ENCODE data around the gene SLC34A2. TPM values are rescaled to one million over a fixed set of nuclear protein-coding genes. Genes with fewer than 3 reads are reported as not detected.

SLC34A2 gene
- total RNA-seq, 2 donors from 2014 or later: not detected

GRCh38 chr4:25672756-25673155, 17.1 kb downstream of the SLC34A2 start:
- no peak overlapping the region for H3K27ac Mint-ChIP-seq
- no peaks in the 10 kb centered on the region for H3K27me3 Mint-ChIP-seq (ENCODE audit: low read depth)
- no peak overlapping the region for H3K4me3 Mint-ChIP-seq
- H3K9me3 Mint-ChIP-seq: peaks cover 0 to 1% of the 10 kb centered on the region in 2 donors
- ATAC-seq (replicated peaks in 1 of 2) (no peak), DNase-seq (no peak)
- H3K4me1 Mint-ChIP-seq (ENCODE audit: low read depth): no peaks in the 10 kb centered on the region
- no peaks in the 10 kb centered on the region for H3K36me3 Mint-ChIP-seq (ENCODE audit: insufficient read depth in 2 of 2)

GRCh38 chr4:25674386-25674785, 18.7 kb downstream of the SLC34A2 start:
- no peak overlapping the region for H3K4me3 Mint-ChIP-seq
- DNase-seq (no peak), ATAC-seq (replicated peaks in 1 of 2) (no peak)
- peaks cover 0 to 1% of the 10 kb centered on the region in 2 donors for H3K9me3 Mint-ChIP-seq
- H3K36me3 Mint-ChIP-seq (ENCODE audit: insufficient read depth in 2 of 2): no peaks in the 10 kb centered on the region
- no peak overlapping the region for H3K27ac Mint-ChIP-seq
- no peaks in the 10 kb centered on the region for H3K4me1 Mint-ChIP-seq (ENCODE audit: low read depth)
- no peaks in the 10 kb centered on the region for H3K27me3 Mint-ChIP-seq (ENCODE audit: low read depth)

DNA sequence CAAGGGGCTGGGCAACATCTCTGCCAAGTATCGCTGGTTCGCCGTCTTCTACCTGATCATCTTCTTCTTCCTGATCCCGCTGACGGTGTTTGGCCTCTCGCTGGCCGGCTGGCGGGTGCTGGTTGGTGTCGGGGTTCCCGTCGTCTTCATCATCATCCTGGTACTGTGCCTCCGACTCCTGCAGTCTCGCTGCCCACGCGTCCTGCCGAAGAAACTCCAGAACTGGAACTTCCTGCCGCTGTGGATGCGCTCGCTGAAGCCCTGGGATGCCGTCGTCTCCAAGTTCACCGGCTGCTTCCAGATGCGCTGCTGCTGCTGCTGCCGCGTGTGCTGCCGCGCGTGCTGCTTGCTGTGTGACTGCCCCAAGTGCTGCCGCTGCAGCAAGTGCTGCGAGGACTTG, 20.6 kb downstream of the SLC34A2 start:
- no peak overlapping the region for H3K4me3 Mint-ChIP-seq
- peaks cover 0 to 1% of the 10 kb centered on the region in 2 donors for H3K9me3 Mint-ChIP-seq
- no peak for ATAC-seq (replicated peaks in 1 of 2)
- H3K36me3 Mint-ChIP-seq (ENCODE audit: insufficient read depth in 2 of 2): no peaks in the 10 kb centered on the region
- DNase-seq: no peak
- H3K27me3 Mint-ChIP-seq (ENCODE audit: low read depth): no peaks in the 10 kb centered on the region
- no peaks in the 10 kb centered on the region for H3K4me1 Mint-ChIP-seq (ENCODE audit: low read depth)
- H3K27ac Mint-ChIP-seq: no peak overlapping the region

DNA sequence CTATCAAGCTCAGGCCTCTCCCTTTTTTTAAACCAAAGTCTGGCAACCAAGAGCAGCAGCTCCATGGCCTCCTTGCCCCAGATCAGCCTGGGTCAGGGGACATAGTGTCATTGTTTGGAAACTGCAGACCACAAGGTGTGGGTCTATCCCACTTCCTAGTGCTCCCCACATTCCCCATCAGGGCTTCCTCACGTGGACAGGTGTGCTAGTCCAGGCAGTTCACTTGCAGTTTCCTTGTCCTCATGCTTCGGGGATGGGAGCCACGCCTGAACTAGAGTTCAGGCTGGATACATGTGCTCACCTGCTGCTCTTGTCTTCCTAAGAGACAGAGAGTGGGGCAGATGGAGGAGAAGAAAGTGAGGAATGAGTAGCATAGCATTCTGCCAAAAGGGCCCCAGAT, 21.5 kb downstream of the SLC34A2 start:
- DNase-seq (no peak), ATAC-seq (replicated peaks in 1 of 2) (no peak)
- Mint-ChIP-seq H3K4me1 (ENCODE audit: low read depth) (no peaks in the 10 kb centered on the region), H3K36me3 (ENCODE audit: insufficient read depth in 2 of 2) (no peaks in the 10 kb centered on the region), H3K27me3 (ENCODE audit: low read depth) (no peaks in the 10 kb centered on the region), H3K4me3 (no peak overlapping the region), H3K27ac (no peak overlapping the region), H3K9me3 (peaks cover 0 to 1% of the 10 kb centered on the region in 2 donors)

GRCh38 chr4:25677943-25678342, 22.3 kb downstream of the SLC34A2 start:
- Mint-ChIP-seq H3K9me3 (peaks cover 0 to 1% of the 10 kb centered on the region in 2 donors), H3K36me3 (ENCODE audit: insufficient read depth in 2 of 2) (no peaks in the 10 kb centered on the region), H3K4me1 (ENCODE audit: low read depth) (no peaks in the 10 kb centered on the region), H3K27me3 (ENCODE audit: low read depth) (no peaks in the 10 kb centered on the region), H3K4me3 (no peak overlapping the region), H3K27ac (no peak overlapping the region)
- no peak for DNase-seq
- ATAC-seq (replicated peaks in 1 of 2): no peak

DNA sequence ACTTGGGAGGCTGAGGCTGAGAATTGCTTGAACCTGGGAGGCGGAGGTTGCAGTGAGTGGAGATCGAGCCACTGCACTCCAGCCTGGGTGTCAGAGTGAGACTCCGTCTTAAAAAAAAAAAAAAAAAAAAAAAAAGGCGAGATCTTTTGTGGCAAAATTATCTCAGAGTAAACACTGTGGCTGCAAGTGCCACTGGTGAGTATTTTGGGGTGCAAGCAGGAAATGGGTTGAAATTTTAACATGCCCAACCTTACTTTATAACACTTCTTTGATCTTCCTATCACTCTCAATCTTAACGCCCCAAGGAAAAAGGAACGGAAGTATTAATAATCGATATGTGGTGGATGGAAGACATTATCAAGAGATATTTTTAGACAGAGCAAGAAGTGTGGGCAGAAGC, 32.1 kb downstream of the SLC34A2 start:
- no peak for ATAC-seq (replicated peaks in 1 of 2)
- Mint-ChIP-seq H3K36me3 (ENCODE audit: insufficient read depth in 2 of 2) (peaks cover 4 to 6% of the 10 kb centered on the region in 2 donors), H3K27ac (no peak overlapping the region), H3K27me3 (ENCODE audit: low read depth) (peaks cover 6% of the 10 kb centered on the region), H3K9me3 (peaks cover 3 to 5% of the 10 kb centered on the region in 2 donors), H3K4me3 (no peak overlapping the region), H3K4me1 (ENCODE audit: low read depth) (no peaks in the 10 kb centered on the region)
- no peak for DNase-seq

DNA sequence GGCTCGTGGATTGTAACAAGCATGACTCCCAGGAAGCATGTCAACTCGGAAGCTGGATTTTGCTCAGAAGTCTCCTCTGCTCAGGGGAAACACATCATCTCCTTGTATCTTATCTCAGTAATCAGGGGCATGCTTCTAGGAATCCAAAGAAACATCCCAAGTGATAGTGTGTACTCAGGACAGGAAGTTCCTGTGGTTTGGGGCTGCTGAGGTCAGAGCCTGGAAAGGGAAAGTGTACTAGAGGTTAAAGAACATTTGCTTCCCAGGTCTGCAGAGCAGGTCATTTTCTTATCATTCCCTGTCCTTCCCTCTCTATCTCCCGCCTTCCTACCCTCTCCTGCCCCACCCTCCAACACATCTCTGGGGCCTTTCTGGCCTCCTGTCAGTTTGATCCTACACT, 38.8 kb downstream of the SLC34A2 start:
- H3K27me3 Mint-ChIP-seq (ENCODE audit: low read depth): peaks cover 7% of the 10 kb centered on the region
- DNase-seq (no peak), ATAC-seq (replicated peaks in 1 of 2) (no peak)
- no peaks in the 10 kb centered on the region for H3K4me1 Mint-ChIP-seq (ENCODE audit: low read depth)
- H3K36me3 Mint-ChIP-seq (ENCODE audit: insufficient read depth in 2 of 2): peaks cover 6% of the 10 kb centered on the region in 2 donors
- peaks cover 3 to 5% of the 10 kb centered on the region in 2 donors for H3K9me3 Mint-ChIP-seq
- H3K27ac Mint-ChIP-seq: no peak overlapping the region
- no peak overlapping the region for H3K4me3 Mint-ChIP-seq

- Mint-ChIP-seq H3K4me3 (no peak overlapping the region), H3K27ac (no peak overlapping the region)
- no peak for ATAC-seq (replicated peaks in 1 of 2)
These were observed 40.8 kb downstream of the SLC34A2 start for GRCh38 chr4:25696409-25696808.

GRCh38 chr4:25697516-25697915, 41.9 kb downstream of the SLC34A2 start:
- H3K27me3 Mint-ChIP-seq (ENCODE audit: low read depth): peaks cover 7% of the 10 kb centered on the region
- ATAC-seq (replicated peaks in 1 of 2) (no peak), DNase-seq (no peak)
- no peak overlapping the region for H3K4me3 Mint-ChIP-seq
- no peaks in the 10 kb centered on the region for H3K9me3 Mint-ChIP-seq
- no peaks in the 10 kb centered on the region for H3K4me1 Mint-ChIP-seq (ENCODE audit: low read depth)
- no peak overlapping the region for H3K27ac Mint-ChIP-seq
- peaks cover 0 to 1% of the 10 kb centered on the region in 2 donors for H3K36me3 Mint-ChIP-seq (ENCODE audit: insufficient read depth in 2 of 2)

More at GRCh38 chr4:25696409-25696808, 40.8 kb downstream of the SLC34A2 start:
- no peak for DNase-seq
- peaks cover 7% of the 10 kb centered on the region for H3K27me3 Mint-ChIP-seq (ENCODE audit: low read depth)
- peaks cover 2 to 3% of the 10 kb centered on the region in 2 donors for H3K9me3 Mint-ChIP-seq
- no peaks in the 10 kb centered on the region for H3K4me1 Mint-ChIP-seq (ENCODE audit: low read depth)
- H3K36me3 Mint-ChIP-seq (ENCODE audit: insufficient read depth in 2 of 2): peaks cover 3% of the 10 kb centered on the region in 2 donors

GRCh38 chr4:25700661-25701060, 45.0 kb downstream of the SLC34A2 start:
- Mint-ChIP-seq H3K27ac (no peak overlapping the region), H3K4me3 (no peak overlapping the region), H3K36me3 (ENCODE audit: insufficient read depth in 2 of 2) (no peaks in the 10 kb centered on the region), H3K4me1 (ENCODE audit: low read depth) (no peaks in the 10 kb centered on the region), H3K27me3 (ENCODE audit: low read depth) (peaks cover 7% of the 10 kb centered on the region), H3K9me3 (no peaks in the 10 kb centered on the region)
- no peak for DNase-seq
- no peak for ATAC-seq (replicated peaks in 1 of 2)

DNA sequence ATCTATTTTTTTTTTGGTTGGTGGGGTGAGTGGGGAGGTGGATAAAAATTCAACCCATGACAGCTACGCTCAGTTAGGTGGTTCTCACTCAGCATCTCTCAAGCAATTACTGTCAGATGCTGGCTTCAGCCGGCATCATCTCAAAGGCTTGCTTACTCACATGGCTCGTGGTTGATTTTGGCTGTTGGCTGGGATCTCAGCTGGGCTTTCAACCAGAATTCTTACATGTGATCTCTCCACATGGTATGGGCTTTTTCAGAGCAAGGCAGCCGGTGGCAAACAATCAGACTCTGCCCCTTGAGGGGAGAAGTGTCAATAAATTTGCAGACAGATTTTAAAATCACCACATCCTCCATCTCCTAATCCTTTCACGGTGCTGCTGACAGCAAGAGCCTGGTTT, 47.2 kb downstream of the SLC34A2 start:
- Mint-ChIP-seq H3K9me3 (no peaks in the 10 kb centered on the region), H3K27me3 (ENCODE audit: low read depth) (no peaks in the 10 kb centered on the region), H3K4me3 (no peak overlapping the region), H3K27ac (no peak overlapping the region), H3K36me3 (ENCODE audit: insufficient read depth in 2 of 2) (no peaks in the 10 kb centered on the region), H3K4me1 (ENCODE audit: low read depth) (no peaks in the 10 kb centered on the region)
- ATAC-seq (replicated peaks in 1 of 2): no peak
- no peak for DNase-seq

GRCh38 chr4:25703731-25704388, 48.2 kb downstream of the SLC34A2 start:
- H3K4me1 Mint-ChIP-seq (ENCODE audit: low read depth): no peaks in the 10 kb centered on the region
- no peaks in the 10 kb centered on the region for H3K27me3 Mint-ChIP-seq (ENCODE audit: low read depth)
- no peak overlapping the region for H3K27ac Mint-ChIP-seq

DNA sequence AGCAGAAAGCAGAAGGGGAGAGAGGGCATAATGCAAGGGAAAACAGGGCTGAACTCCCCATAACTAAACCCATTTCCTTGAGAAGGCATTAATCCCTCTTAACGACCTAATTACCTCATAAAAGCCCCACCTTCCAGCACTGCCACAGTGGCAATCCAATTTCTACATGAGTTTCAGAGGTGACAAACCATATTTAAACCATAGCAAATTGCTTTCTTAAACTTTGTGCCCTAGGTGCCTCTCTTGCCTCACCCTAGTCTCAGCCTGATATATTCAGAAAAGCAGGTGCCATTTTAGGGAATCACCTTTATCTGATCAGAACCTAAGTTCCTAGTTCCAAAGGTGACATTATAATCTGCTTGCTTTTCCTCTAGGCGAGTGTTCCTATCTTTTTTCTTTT, 48.9 kb downstream of the SLC34A2 start:
- Mint-ChIP-seq H3K36me3 (ENCODE audit: insufficient read depth in 2 of 2) (peaks cover 0 to 4% of the 10 kb centered on the region in 2 donors), H3K4me3 (no peak overlapping the region), H3K27ac (no peak overlapping the region), H3K27me3 (ENCODE audit: low read depth) (no peaks in the 10 kb centered on the region), H3K9me3 (peaks cover 0 to 2% of the 10 kb centered on the region in 2 donors), H3K4me1 (ENCODE audit: low read depth) (no peaks in the 10 kb centered on the region)
- DNase-seq: no peak
- no peak for ATAC-seq (replicated peaks in 1 of 2)

More at GRCh38 chr4:25703731-25704388, 48.2 kb downstream of the SLC34A2 start:
- peaks cover 0 to 2% of the 10 kb centered on the region in 2 donors for H3K36me3 Mint-ChIP-seq (ENCODE audit: insufficient read depth in 2 of 2)
- no peaks in the 10 kb centered on the region for H3K9me3 Mint-ChIP-seq
- H3K4me3 Mint-ChIP-seq: no peak overlapping the region
- DNase-seq: no peak
- ATAC-seq (replicated peaks in 1 of 2): no peak

DNA sequence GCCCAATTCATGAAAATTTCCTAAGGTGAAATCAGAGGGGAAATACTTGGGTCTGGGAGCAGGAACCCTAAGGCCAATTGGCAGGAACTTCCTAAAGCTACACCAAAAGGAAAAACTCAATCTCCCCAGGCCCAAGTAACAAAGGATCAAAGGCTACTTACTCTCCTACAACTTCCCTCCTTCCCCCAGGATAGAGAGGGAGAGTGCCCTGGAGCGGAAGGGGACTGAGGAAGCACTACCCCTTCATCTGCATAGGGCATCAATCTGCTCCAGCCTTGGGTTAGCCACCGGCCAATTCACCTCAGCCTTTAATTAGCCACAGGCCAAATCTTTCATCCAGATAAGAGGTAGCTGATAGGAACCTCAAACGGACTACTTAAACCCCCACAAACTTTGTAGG, 55.0 kb downstream of the SLC34A2 start:
- Mint-ChIP-seq H3K4me3 (no peak overlapping the region), H3K9me3 (peaks cover 0 to 3% of the 10 kb centered on the region in 2 donors), H3K36me3 (ENCODE audit: insufficient read depth in 2 of 2) (peaks cover 1 to 4% of the 10 kb centered on the region in 2 donors), H3K4me1 (ENCODE audit: low read depth) (no peaks in the 10 kb centered on the region), H3K27ac (no peak overlapping the region), H3K27me3 (ENCODE audit: low read depth) (no peaks in the 10 kb centered on the region)
- DNase-seq: no peak
- no peak for ATAC-seq (replicated peaks in 1 of 2)
